ENCODE data around the gene HEBP1.

Gene HEBP1

DNA sequence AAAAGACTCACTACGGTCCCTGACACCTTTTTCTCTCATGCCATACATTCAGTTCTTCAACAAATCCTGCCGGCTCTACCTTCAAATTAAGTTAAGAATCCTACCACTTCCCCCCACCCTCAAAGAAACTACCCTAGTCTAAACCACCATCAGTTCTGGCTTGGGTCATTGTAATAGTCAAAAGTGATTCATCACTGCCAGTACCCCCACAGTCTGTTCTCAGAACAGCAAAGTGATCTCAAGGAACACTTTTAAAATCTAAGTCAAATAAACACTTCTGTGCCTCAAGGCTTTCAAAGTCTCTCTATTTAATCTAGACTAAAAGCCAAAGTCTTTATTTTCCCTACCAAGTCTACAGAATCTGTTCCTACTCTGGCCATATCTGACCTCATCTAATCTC lies 32.1 kb upstream of the HEBP1 start:
- Histone ChIP-seq H3K27me3 (ENCODE audit: insufficient read depth, poor library complexity, severe bottlenecking) (no peaks in the 10 kb centered on the region), H3K4me3 (replicated peaks; ENCODE audit: insufficient read depth, low read length) (no peak overlapping the region), H3K27ac (replicated peaks) (no peak overlapping the region)
- no peak for DNase-seq (ENCODE audit: low read depth in 1 of 2, low spot score in 1 of 2)
- TF ChIP-seq, protein P1, sequence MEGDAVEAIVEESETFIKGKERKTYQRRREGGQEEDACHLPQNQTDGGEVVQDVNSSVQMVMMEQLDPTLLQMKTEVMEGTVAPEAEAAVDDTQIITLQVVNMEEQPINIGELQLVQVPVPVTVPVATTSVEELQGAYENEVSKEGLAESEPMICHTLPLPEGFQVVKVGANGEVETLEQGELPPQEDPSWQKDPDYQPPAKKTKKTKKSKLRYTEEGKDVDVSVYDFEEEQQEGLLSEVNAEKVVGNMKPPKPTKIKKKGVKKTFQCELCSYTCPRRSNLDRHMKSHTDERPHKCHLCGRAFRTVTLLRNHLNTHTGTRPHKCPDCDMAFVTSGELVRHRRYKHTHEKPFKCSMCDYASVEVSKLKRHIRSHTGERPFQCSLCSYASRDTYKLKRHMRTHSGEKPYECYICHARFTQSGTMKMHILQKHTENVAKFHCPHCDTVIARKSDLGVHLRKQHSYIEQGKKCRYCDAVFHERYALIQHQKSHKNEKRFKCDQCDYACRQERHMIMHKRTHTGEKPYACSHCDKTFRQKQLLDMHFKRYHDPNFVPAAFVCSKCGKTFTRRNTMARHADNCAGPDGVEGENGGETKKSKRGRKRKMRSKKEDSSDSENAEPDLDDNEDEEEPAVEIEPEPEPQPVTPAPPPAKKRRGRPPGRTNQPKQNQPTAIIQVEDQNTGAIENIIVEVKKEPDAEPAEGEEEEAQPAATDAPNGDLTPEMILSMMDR (IDR thresholded peaks at IDR 0.05; ENCODE audit: insufficient read depth, low read length), result no peak
- TF ChIP-seq, protein P2, sequence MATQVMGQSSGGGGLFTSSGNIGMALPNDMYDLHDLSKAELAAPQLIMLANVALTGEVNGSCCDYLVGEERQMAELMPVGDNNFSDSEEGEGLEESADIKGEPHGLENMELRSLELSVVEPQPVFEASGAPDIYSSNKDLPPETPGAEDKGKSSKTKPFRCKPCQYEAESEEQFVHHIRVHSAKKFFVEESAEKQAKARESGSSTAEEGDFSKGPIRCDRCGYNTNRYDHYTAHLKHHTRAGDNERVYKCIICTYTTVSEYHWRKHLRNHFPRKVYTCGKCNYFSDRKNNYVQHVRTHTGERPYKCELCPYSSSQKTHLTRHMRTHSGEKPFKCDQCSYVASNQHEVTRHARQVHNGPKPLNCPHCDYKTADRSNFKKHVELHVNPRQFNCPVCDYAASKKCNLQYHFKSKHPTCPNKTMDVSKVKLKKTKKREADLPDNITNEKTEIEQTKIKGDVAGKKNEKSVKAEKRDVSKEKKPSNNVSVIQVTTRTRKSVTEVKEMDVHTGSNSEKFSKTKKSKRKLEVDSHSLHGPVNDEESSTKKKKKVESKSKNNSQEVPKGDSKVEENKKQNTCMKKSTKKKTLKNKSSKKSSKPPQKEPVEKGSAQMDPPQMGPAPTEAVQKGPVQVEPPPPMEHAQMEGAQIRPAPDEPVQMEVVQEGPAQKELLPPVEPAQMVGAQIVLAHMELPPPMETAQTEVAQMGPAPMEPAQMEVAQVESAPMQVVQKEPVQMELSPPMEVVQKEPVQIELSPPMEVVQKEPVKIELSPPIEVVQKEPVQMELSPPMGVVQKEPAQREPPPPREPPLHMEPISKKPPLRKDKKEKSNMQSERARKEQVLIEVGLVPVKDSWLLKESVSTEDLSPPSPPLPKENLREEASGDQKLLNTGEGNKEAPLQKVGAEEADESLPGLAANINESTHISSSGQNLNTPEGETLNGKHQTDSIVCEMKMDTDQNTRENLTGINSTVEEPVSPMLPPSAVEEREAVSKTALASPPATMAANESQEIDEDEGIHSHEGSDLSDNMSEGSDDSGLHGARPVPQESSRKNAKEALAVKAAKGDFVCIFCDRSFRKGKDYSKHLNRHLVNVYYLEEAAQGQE (IDR thresholded peaks at IDR 0.05; ENCODE audit: insufficient replicate concordance, low read depth), result no peak
- TF ChIP-seq SPI1 (IDR thresholded peaks at IDR 0.05; ENCODE audit: borderline replicate concordance, low read depth), result no peak
- no peak for TF ChIP-seq GABPA (IDR thresholded peaks at IDR 0.05; ENCODE audit: low read depth)
- TF ChIP-seq POLR2AphosphoS5 (IDR thresholded peaks at IDR 0.05; ENCODE audit: low read depth), result no peak

DNA sequence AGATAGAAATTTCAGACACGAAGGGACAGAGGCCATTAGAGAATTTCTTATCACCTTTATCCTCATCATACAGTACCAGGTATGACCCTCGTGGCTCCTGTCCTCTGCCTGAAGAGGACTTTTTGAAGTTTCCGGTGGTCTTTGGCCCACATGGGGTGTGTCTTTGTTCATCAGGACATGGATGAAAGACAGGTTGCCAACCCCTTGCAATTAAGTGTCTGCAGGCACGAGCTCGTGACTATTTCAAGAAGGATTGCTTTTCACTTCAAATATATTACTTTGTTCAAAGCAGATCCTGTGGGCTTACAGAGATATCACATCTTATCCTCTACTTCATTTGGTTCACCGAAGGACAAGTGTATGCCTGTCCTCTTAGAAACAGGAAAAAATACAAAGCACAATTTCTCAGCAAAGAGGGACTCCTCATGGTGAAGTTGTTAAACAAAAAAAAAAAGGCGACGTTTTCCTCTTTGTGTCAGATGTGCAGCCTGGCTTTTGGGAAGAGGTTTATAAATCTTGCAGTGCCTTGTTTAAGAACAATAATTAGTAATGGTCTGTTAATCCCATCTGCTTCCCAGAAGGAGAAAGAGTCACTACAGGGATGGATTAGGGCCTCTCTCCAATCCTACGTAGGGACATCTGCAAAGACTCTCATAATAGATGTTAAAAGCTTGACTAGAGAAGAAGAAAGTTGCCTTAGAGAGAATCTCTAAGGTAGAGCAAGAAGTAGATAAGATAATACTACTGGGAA lies 30.7 kb upstream of the HEBP1 start:
- no peaks in the 10 kb centered on the region for H3K27me3 ChIP-seq (ENCODE audit: insufficient read depth, poor library complexity, severe bottlenecking)
- H3K27ac ChIP-seq (replicated peaks), result no peak overlapping the region
- DNase-seq (ENCODE audit: low read depth in 1 of 2, low spot score in 1 of 2), result no peak
- H3K4me3 ChIP-seq (replicated peaks; ENCODE audit: insufficient read depth, low read length), result no peak overlapping the region
- TF ChIP-seq, protein P1 (IDR thresholded peaks at IDR 0.05; ENCODE audit: insufficient read depth, low read length), result no peak
- TF ChIP-seq GABPA (IDR thresholded peaks at IDR 0.05; ENCODE audit: low read depth) (no peak), POLR2AphosphoS5 (IDR thresholded peaks at IDR 0.05; ENCODE audit: low read depth) (no peak), SPI1 (IDR thresholded peaks at IDR 0.05; ENCODE audit: borderline replicate concordance, low read depth) (no peak)
- TF ChIP-seq, protein P2 (IDR thresholded peaks at IDR 0.05; ENCODE audit: insufficient replicate concordance, low read depth), result no peak

DNA sequence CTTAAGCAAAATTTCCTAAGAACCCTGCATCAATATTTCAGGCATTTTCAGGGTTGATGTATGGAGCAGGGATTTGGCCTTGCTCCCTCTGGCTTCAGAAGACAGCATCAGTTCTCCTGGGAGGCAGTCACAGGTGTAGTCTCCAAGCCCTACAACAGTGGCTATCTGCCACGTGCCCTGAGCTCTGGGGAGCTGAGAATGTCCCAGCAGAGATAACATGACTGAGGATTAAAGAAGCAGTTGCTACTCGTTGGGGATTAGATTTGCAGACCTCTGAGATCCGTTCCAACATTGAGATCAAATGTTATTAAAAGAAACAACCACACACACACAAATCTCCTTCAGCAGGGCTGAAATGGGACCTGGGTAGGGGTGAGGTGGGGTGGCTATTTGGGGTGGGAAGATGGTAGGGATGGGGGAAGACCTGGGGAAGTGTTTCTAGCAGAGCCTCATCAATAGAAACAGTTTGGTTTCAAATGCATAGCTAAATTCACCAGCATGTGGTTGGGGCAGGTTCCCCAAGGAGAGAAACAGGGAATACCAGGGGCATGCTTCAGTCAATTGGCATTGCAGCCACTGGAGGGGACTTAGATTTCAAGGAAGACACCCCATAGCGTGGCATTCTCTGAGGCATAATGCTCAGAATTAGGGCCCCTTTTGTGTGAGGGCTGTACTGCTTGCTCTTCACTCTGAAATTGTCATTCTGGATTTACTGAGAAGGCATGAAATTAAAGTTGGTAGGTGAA lies 28.9 kb upstream of the HEBP1 start:
- Histone ChIP-seq H3K27ac (replicated peaks) (no peak overlapping the region), H3K27me3 (ENCODE audit: insufficient read depth, poor library complexity, severe bottlenecking) (no peaks in the 10 kb centered on the region), H3K4me3 (replicated peaks; ENCODE audit: insufficient read depth, low read length) (no peak overlapping the region)
- DNase-seq (ENCODE audit: low read depth in 1 of 2, low spot score in 1 of 2), result no peak
- TF ChIP-seq POLR2AphosphoS5 (IDR thresholded peaks at IDR 0.05; ENCODE audit: low read depth) (no peak), SPI1 (IDR thresholded peaks at IDR 0.05; ENCODE audit: borderline replicate concordance, low read depth) (no peak)

DNA sequence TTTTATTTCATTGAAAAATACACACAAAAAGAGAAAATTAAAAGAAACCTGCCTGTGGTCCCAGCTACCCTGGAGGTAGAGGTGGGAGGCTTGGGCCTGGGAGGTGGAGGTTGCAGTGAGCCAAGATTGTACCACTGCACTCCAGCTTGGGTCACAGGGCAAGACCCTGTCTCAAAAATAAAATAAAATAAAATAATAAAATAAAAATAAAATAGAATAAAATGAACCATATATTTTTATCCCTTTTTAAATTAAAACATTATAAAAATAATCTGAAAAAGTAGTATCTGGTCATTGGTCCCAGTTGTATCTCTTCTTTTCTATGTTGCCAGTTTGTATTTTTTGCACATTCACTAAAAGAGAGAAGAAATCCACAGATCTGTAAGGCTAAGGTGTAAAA lies 27.4 kb upstream of the HEBP1 start:
- H3K4me3 ChIP-seq (replicated peaks; ENCODE audit: insufficient read depth, low read length), result no peak overlapping the region
- no peak overlapping the region for H3K27ac ChIP-seq (replicated peaks)
- H3K27me3 ChIP-seq (ENCODE audit: insufficient read depth, poor library complexity, severe bottlenecking), result no peaks in the 10 kb centered on the region
- no peak for DNase-seq (ENCODE audit: low read depth in 1 of 2, low spot score in 1 of 2)
- no peak for TF ChIP-seq SPI1 (IDR thresholded peaks at IDR 0.05; ENCODE audit: borderline replicate concordance, low read depth)
- no peak for TF ChIP-seq POLR2AphosphoS5 (IDR thresholded peaks at IDR 0.05; ENCODE audit: low read depth)
- TF ChIP-seq, protein P1 (IDR thresholded peaks at IDR 0.05; ENCODE audit: insufficient read depth, low read length), result no peak
- TF ChIP-seq, protein P2 (IDR thresholded peaks at IDR 0.05; ENCODE audit: insufficient replicate concordance, low read depth), result no peak
- no peak for TF ChIP-seq GABPA (IDR thresholded peaks at IDR 0.05; ENCODE audit: low read depth)
